Kidney (tissue), 14 donors: ENCODE data around the gene NRXN2. TPM values are rescaled to one million over a fixed set of nuclear protein-coding genes. Genes with fewer than 3 reads are reported as not detected.

Experiments
- DNase-seq, 5 donors: peaks; one replicate each; pipeline ENCODE4 v3.0.0-alpha.2; 2013 to 2020
- FAIRE-seq: peaks from 2 replicates; lab custom pipeline; 2012; peaks lifted over from hg19 to GRCh38; lab: Jason Lieb, UNC
- H3K27ac ChIP-seq, 2 donors: one replicate each; pipeline ENCODE4 v1.7.0; 2013; ENCODE audit warnings: low read depth in 2 of 2, low read length in 2 of 2, inconsistent platforms in 1 of 2
- H3K27me3 ChIP-seq: one replicate; pipeline ENCODE4 v1.7.1; 2013; ENCODE audit warnings: low read length, inconsistent platforms; ENCODE audit not compliant: control insufficient read depth, insufficient read depth
- H3K36me3 ChIP-seq, 3 donors: one replicate each; pipeline versions ENCODE4 v1.7.0 to v1.7.1; 2013; ENCODE audit warnings: low read length in 3 of 3, control low read depth in 1 of 3, inconsistent platforms in 1 of 3; ENCODE audit not compliant: insufficient read depth in 3 of 3, control insufficient read depth in 2 of 3
- H3K4me1 ChIP-seq, 3 donors: one replicate each; pipeline versions ENCODE4 v1.7.0 to v1.7.1; 2013; ENCODE audit warnings: low read length in 3 of 3, inconsistent platforms in 1 of 3, low read depth in 1 of 3; ENCODE audit not compliant: control insufficient read depth in 2 of 3, insufficient read depth in 2 of 3
- H3K4me3 ChIP-seq, 3 donors: one replicate each; pipeline versions ENCODE4 v1.7.0 to v1.8.1; 2013; ENCODE audit warnings: low read length in 3 of 3, control low read depth in 1 of 3, inconsistent platforms in 1 of 3
- H3K9ac ChIP-seq, 3 donors: one replicate each; pipeline versions ENCODE4 v1.7.0 to v1.7.1; 2013; ENCODE audit warnings: low read length in 3 of 3, control low read depth in 1 of 3, inconsistent platforms in 1 of 3
- H3K9me3 ChIP-seq, 3 donors: one replicate each; pipeline versions ENCODE4 v1.7.0 to v1.7.1; 2013; ENCODE audit warnings: low read length in 3 of 3, control low read depth in 1 of 3, inconsistent platforms in 1 of 3; ENCODE audit not compliant: control insufficient read depth in 2 of 3, insufficient read depth in 1 of 3
- intact Hi-C: fragments of 100-400 bp; cut with DNase I; formaldehyde crosslinking; loops from one replicate; pipeline ENCODE4 v1.11.1; 2022
- polyA plus RNA-seq: library from polyadenylated mRNA; stranded (reverse); fragments of 350-450 nt; fragmentation: Illumina TruSeq; extraction: RNeasy Lipid Tissue Mini Kit (QIAGEN cat#74804); gene quantifications from one replicate; pipeline ENCODE4 v1.2.3, GENCODE V29; 2014; ENCODE audit warnings: low read depth, low replicate concordance; ENCODE audit not compliant: insufficient read depth
- total RNA-seq: library from RNA; stranded (reverse); fragmentation: NEBNext Ultra II Directional; extraction: Animal tissue kit (Norgen Biotek cat#: 25700); gene quantifications from one replicate; pipeline ENCODE4 v1.2.1, GENCODE V29; 2021
- TF ChIP-seq, protein P1 (sequence below): IDR thresholded peaks from 3 replicates; pipeline ENCODE4 v1.5.1; 2012; ENCODE audit warnings: mild to moderate bottlenecking, moderate library complexity, borderline replicate concordance; ENCODE audit not compliant: insufficient read depth; ENCODE audit errors: extremely low read depth
- donor health status: control.
- donor health status: control.
- donor health status: control.
- donor health status: control.
- donor health status: control.
- donor health status: DM: yes; HTN: yes; CAD: no.
- donor health status: Normal renal cell carcinoma (clear cell type).

Gene NRXN2
- total and polyA plus RNA-seq, 2 donors from 2014 or later = 13.3 to 22.0 TPM

DNA sequence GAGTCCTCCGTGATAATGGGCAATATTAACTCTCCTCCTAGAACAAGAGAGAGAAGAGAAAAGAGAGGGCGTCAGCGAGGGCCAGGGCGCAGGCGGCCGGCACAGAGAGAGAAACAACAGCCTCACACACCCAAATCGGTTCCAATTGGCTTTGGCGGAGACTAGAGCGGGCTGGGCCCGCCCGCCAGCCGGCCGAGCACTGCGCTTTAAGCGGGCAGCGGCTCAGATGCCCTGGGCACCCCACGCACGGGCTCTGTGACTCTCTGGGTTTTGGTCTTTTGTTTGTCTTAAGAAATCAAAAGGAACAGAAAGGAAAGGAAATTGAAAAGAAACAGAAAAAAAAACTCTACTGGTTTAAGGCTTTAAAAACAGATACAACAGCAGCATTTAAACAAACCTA, 115.0 kb downstream of the NRXN2 start:
- TF ChIP-seq, protein P1, sequence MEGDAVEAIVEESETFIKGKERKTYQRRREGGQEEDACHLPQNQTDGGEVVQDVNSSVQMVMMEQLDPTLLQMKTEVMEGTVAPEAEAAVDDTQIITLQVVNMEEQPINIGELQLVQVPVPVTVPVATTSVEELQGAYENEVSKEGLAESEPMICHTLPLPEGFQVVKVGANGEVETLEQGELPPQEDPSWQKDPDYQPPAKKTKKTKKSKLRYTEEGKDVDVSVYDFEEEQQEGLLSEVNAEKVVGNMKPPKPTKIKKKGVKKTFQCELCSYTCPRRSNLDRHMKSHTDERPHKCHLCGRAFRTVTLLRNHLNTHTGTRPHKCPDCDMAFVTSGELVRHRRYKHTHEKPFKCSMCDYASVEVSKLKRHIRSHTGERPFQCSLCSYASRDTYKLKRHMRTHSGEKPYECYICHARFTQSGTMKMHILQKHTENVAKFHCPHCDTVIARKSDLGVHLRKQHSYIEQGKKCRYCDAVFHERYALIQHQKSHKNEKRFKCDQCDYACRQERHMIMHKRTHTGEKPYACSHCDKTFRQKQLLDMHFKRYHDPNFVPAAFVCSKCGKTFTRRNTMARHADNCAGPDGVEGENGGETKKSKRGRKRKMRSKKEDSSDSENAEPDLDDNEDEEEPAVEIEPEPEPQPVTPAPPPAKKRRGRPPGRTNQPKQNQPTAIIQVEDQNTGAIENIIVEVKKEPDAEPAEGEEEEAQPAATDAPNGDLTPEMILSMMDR = no peak
- H3K4me1 ChIP-seq = peaks cover 0 to 6% (median 0%) of the 10 kb centered on the region in 3 donors
- no peak for FAIRE-seq
- H3K4me3 ChIP-seq = no peak overlapping the region
- peak in 4 of 5 donors; percentile 36 to 70 (median 56) for DNase-seq
- intact Hi-C loops = no loop called here
- no peak overlapping the region for H3K9ac ChIP-seq
- no peaks in the 10 kb centered on the region for H3K9me3 ChIP-seq
- no peak overlapping the region for H3K27ac ChIP-seq
- H3K27me3 ChIP-seq = no peaks in the 10 kb centered on the region
- H3K36me3 ChIP-seq = no peaks in the 10 kb centered on the region

DNA sequence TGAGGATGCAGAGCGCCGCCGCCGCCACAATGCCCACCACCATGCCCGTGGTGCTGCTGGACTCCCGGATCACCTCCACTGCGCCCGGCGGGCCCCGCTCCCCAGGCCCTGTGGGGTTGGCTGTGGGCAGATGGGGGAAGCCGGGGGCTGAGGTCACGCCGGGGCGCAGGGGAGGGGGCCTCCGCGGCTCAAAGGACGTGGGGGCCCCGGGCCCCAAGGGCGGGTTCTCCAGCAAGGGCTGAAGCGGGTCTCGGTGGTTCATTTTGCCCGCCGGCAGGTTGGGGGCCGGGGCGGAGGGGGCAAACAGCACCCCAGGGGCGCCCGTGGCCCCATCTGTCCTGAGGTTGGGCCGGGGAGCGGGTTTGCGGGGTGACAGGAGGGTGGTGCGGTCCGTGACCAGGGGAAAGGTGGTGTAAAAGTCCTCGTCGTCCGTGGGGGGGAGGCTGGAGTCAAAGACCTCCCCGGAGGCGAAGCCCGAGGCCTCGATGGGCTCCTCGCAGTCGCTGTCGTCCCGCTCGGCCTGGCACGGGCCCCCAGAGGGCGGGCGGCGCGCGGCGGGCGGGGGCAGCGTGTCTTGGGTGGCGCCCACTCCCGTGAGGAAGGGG, 115.5 kb downstream of the NRXN2 start:
- TF ChIP-seq, protein P1 = no peak
- intact Hi-C loops = no loop called here

DNA sequence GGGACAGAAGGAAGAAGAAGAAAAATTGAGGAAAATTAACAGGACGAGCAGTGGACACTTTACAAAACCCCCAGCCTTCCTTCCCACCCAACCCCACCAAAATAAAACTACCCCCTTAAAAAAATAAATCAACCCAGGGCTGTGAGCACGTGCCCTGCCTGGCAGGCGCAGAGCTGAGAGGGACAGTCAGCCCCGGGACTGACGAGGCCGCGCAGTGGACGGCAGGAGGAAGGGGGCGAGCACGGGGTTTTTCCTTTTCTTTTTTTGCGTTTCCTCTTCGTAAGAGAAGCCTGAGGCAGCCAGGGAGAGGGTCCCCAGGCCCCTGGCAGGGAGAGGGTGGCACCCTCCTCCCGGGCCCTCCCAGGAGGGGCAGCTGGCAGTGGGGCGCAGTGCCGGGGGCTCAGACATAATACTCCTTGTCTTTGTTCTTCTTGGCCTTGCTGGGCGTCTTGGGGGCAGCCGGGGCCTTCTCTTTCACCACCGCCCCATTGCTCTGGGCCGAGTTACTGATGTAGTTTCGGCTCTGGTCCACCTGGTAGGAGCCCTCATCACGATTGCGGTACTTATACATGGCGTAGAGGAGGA, 116.1 kb downstream of the NRXN2 start:
- FAIRE-seq (no peak), DNase-seq (peak in 1 of 5 donors; percentile 45)
- no peak overlapping the region for H3K4me3 ChIP-seq
- no peaks in the 10 kb centered on the region for H3K36me3 ChIP-seq
- no peaks in the 10 kb centered on the region for H3K27me3 ChIP-seq
- H3K9ac ChIP-seq = no peak overlapping the region
- no peaks in the 10 kb centered on the region for H3K9me3 ChIP-seq
- H3K27ac ChIP-seq = no peak overlapping the region
- TF ChIP-seq, protein P1 = no peak
- peaks cover 0 to 4% (median 0%) of the 10 kb centered on the region in 3 donors for H3K4me1 ChIP-seq
- intact Hi-C loops = no loop called here

More for the DNA sequence above, 115.5 kb downstream of the NRXN2 start:
- Histone ChIP-seq H3K4me3 (no peak overlapping the region), H3K36me3 (no peaks in the 10 kb centered on the region), H3K4me1 (peaks cover 0 to 6% (median 0%) of the 10 kb centered on the region in 3 donors), H3K27ac (no peak overlapping the region), H3K9ac (no peak overlapping the region), H3K9me3 (no peaks in the 10 kb centered on the region), H3K27me3 (no peaks in the 10 kb centered on the region)
- DNase-seq (peak in 3 of 5 donors; percentile 42 to 72 (median 67)), FAIRE-seq (no peak)
